Activated CD4-positive, alpha-beta memory T cell treated with anti-CD3 and anti-CD28 coated beads for 36 hours (primary cell): Measurements from ENCODE around the gene TFG. TPM values are rescaled to one million over a fixed set of nuclear protein-coding genes. Genes with fewer than 3 reads are reported as not detected.

ENCODE experiments used
- CTCF ChIA-PET: fragments of 350-600 bp; sonication (Branson Sonifier 250); formaldehyde crosslinking; loops from one replicate; lab custom pipeline; 2021; ENCODE audit warnings: antibody characterized with exemption, inconsistent platforms; lab: Charles Lee
- POLR2A ChIA-PET: fragments of 350-600 bp; sonication (Branson Sonifier 250); formaldehyde crosslinking; loops from one replicate; lab custom pipeline; 2021; ENCODE audit warnings: antibody characterized with exemption; lab: Charles Lee
- DNase-seq: peaks from one replicate; pipeline ENCODE4 v3.0.0-alpha.2; 2020
- H3K27ac Mint-ChIP-seq: one replicate; pipeline ENCODE4 v1.8.0; 2021; ENCODE audit warnings: mixed read lengths
- H3K27me3 Mint-ChIP-seq: one replicate; pipeline ENCODE4 v1.8.0; 2021; ENCODE audit warnings: mixed read lengths
- H3K36me3 Mint-ChIP-seq: one replicate; pipeline ENCODE4 v1.8.0; 2021; ENCODE audit warnings: mixed read lengths
- H3K4me1 Mint-ChIP-seq: one replicate; pipeline ENCODE4 v1.8.0; 2021; ENCODE audit warnings: low read depth, mixed read lengths
- H3K4me3 Mint-ChIP-seq: one replicate; pipeline ENCODE4 v1.8.0; 2021; ENCODE audit warnings: mild to moderate bottlenecking, mixed read lengths
- H3K9me3 Mint-ChIP-seq: one replicate; pipeline ENCODE4 v1.8.0; 2021; ENCODE audit warnings: mixed read lengths
- intact Hi-C: fragments of 100-400 bp; cut with micrococcal nuclease; formaldehyde crosslinking; loops from one replicate; pipeline ENCODE4 v1.15.1; 2023
- total RNA-seq, 2 experiments: library from RNA; stranded (reverse); gene quantifications; one replicate each; pipeline ENCODE4 v1.2.3, GENCODE V29; 2021

The TFG gene
- total RNA-seq, 2 experiments from 2014 or later = 55.5 to 60.3 TPM

- H3K4me3 Mint-ChIP-seq = no peak overlapping the region
These were observed 70.9 kb downstream of the TFG start for GRCh38 chr3:100780071-100780622.

GRCh38 chr3:100781301-100781700, 72.0 kb downstream of the TFG start:
- Mint-ChIP-seq H3K4me3 (no peak overlapping the region), H3K27me3 (no peaks in the 10 kb centered on the region), H3K36me3 (no peaks in the 10 kb centered on the region), H3K4me1 (no peaks in the 10 kb centered on the region), H3K27ac (no peak overlapping the region), H3K9me3 (peaks cover 10% of the 10 kb centered on the region)
- ChIA-PET CTCF (no interaction called here), POLR2A (no interaction called here)
- no peak for DNase-seq
- intact Hi-C loops = no loop called here

More at GRCh38 chr3:100780071-100780622, 70.9 kb downstream of the TFG start:
- intact Hi-C loops = no loop called here
- Mint-ChIP-seq H3K36me3 (no peaks in the 10 kb centered on the region), H3K27me3 (no peaks in the 10 kb centered on the region), H3K9me3 (peaks cover 4% of the 10 kb centered on the region), H3K27ac (no peak overlapping the region), H3K4me1 (no peaks in the 10 kb centered on the region)
- ChIA-PET POLR2A (no interaction called here), CTCF (no interaction called here)
- no peak for DNase-seq

GRCh38 chr3:100782348-100782747, 73.1 kb downstream of the TFG start:
- Mint-ChIP-seq H3K9me3 (peaks cover 10% of the 10 kb centered on the region), H3K36me3 (no peaks in the 10 kb centered on the region), H3K27me3 (no peaks in the 10 kb centered on the region), H3K4me1 (no peaks in the 10 kb centered on the region), H3K4me3 (no peak overlapping the region), H3K27ac (no peak overlapping the region)
- ChIA-PET POLR2A (interaction anchor here (0.7 kb wide), 1 partner anchor 103 kb away, joined by 3 read pairs; no protein-coding TSS in a partner anchor), CTCF (no interaction called here)
- DNase-seq = no peak
- intact Hi-C loops = no loop called here

- no peak for DNase-seq
- intact Hi-C loops = no loop called here
- Mint-ChIP-seq H3K4me3 (no peak overlapping the region), H3K36me3 (no peaks in the 10 kb centered on the region), H3K27ac (no peak overlapping the region), H3K9me3 (peaks cover 10% of the 10 kb centered on the region), H3K27me3 (no peaks in the 10 kb centered on the region), H3K4me1 (no peaks in the 10 kb centered on the region)
- ChIA-PET POLR2A (no interaction called here), CTCF (no interaction called here)
These were observed 73.6 kb downstream of the TFG start for GRCh38 chr3:100782906-100783305.

GRCh38 chr3:100783619-100784018, 74.3 kb downstream of the TFG start:
- intact Hi-C loops = no loop called here
- no peaks in the 10 kb centered on the region for H3K36me3 Mint-ChIP-seq

GRCh38 chr3:100789579-100789978, 80.3 kb downstream of the TFG start:
- no peaks in the 10 kb centered on the region for H3K4me1 Mint-ChIP-seq
- no peaks in the 10 kb centered on the region for H3K36me3 Mint-ChIP-seq
- no peaks in the 10 kb centered on the region for H3K27me3 Mint-ChIP-seq
- intact Hi-C loops = no loop called here
- H3K27ac Mint-ChIP-seq = no peak overlapping the region
- ChIA-PET POLR2A (no interaction called here), CTCF (no interaction called here)
- H3K9me3 Mint-ChIP-seq = peaks cover 7% of the 10 kb centered on the region
- H3K4me3 Mint-ChIP-seq = no peak overlapping the region
- no peak for DNase-seq

More at GRCh38 chr3:100783619-100784018, 74.3 kb downstream of the TFG start:
- DNase-seq = no peak
- peaks cover 10% of the 10 kb centered on the region for H3K9me3 Mint-ChIP-seq
- H3K4me3 Mint-ChIP-seq = no peak overlapping the region
- no peaks in the 10 kb centered on the region for H3K27me3 Mint-ChIP-seq
- POLR2A ChIA-PET = no interaction called here
- CTCF ChIA-PET = no interaction called here
- no peak overlapping the region for H3K27ac Mint-ChIP-seq
- no peaks in the 10 kb centered on the region for H3K4me1 Mint-ChIP-seq

- ChIA-PET POLR2A (interaction anchor here (0.9 kb wide), 1 partner anchor 395 kb away, joined by 4 read pairs; no protein-coding TSS in a partner anchor), CTCF (interaction anchor here (0.6 to 1.5 kb wide), 5 partner anchors 13 to 423 kb away, joined by 3 to 11 read pairs (median 3); no protein-coding TSS in a partner anchor)
- no peak overlapping the region for H3K4me3 Mint-ChIP-seq
These were observed 87.3 kb downstream of the TFG start for GRCh38 chr3:100796556-100796955.

GRCh38 chr3:100798012-100798411, 88.7 kb downstream of the TFG start:
- Mint-ChIP-seq H3K4me3 (no peak overlapping the region), H3K4me1 (peaks cover 4% of the 10 kb centered on the region), H3K36me3 (no peaks in the 10 kb centered on the region), H3K27ac (no peak overlapping the region), H3K27me3 (no peaks in the 10 kb centered on the region), H3K9me3 (no peaks in the 10 kb centered on the region)
- ChIA-PET POLR2A (interaction anchor here (0.6 kb wide), 1 partner anchor 150 kb away, joined by 3 read pairs; no protein-coding TSS in a partner anchor), CTCF (no interaction called here)
- intact Hi-C loops = loop anchor here (5.0 kb wide), 2 partner anchors 206 to 481 kb away; no protein-coding TSS in a partner anchor
- DNase-seq = no peak

More at GRCh38 chr3:100796556-100796955, 87.3 kb downstream of the TFG start:
- no peak overlapping the region for H3K27ac Mint-ChIP-seq
- H3K36me3 Mint-ChIP-seq = no peaks in the 10 kb centered on the region
- no peak for DNase-seq
- H3K4me1 Mint-ChIP-seq = peaks cover 4% of the 10 kb centered on the region
- H3K27me3 Mint-ChIP-seq = no peaks in the 10 kb centered on the region
- no peaks in the 10 kb centered on the region for H3K9me3 Mint-ChIP-seq
- intact Hi-C loops = loop anchor here (1.0 to 5.0 kb wide), 4 partner anchors 146 to 479 kb away; no protein-coding TSS in a partner anchor

Other genes starting within 250 kb of the TFG start
- gene TMEM45A, start 216.9 kb upstream of the TFG start, total RNA-seq = under 1 TPM; 0.65 to 0.74 TPM
- not detected for gene ADGRG7, start 99.9 kb upstream of the TFG start, total RNA-seq